Subcutaneous adipose tissue (tissue), 4 donors: ENCODE data around the gene AURKAIP1. TPM values are rescaled to one million over a fixed set of nuclear protein-coding genes. Genes with fewer than 3 reads are reported as not detected.

Experiments
- total RNA-seq, 4 donors: library from RNA; depleted of rRNA; stranded (reverse); fragments of >200 nt; gene quantifications; one replicate each; pipeline ENCODE4 v1.1.0, GENCODE V29; 2016
- TF ChIP-seq, protein P1 (sequence below): fragments of 450-650 bp; IDR thresholded peaks from one replicate; pipeline ENCODE4 v1.5.1; 2016; ENCODE audit warnings: low read depth, mild to moderate bottlenecking, control low read depth, antibody characterized with exemption, moderate library complexity

The AURKAIP1 gene
- total RNA-seq, 4 donors from 2014 or later, result 53.6 to 153 (median 83.5) TPM

DNA sequence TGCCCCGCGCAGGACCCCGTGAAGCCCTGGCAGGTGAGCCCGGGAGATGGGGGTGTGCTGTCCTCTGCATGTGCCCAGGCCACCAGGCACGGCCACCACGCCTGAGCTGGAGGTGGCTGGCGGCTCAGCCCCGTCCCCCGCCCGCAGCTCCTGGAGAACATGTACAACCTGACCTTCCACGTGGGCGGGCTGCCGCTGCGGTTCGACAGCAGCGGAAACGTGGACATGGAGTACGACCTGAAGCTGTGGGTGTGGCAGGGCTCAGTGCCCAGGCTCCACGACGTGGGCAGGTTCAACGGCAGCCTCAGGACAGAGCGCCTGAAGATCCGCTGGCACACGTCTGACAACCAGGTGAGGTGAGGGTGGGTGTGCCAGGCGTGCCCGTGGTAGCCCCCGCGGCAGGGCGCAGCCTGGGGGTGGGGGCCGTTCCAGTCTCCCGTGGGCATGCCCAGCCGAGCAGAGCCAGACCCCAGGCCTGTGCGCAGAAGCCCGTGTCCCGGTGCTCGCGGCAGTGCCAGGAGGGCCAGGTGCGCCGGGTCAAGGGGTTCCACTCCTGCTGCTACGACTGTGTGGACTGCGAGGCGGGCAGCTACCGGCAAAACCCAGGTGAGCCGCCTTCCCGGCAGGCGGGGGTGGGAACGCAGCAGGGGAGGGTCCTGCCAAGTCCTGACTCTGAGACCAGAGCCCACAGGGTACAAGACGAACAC is 42.1 kb downstream of the AURKAIP1 start:
- TF ChIP-seq, protein P1, sequence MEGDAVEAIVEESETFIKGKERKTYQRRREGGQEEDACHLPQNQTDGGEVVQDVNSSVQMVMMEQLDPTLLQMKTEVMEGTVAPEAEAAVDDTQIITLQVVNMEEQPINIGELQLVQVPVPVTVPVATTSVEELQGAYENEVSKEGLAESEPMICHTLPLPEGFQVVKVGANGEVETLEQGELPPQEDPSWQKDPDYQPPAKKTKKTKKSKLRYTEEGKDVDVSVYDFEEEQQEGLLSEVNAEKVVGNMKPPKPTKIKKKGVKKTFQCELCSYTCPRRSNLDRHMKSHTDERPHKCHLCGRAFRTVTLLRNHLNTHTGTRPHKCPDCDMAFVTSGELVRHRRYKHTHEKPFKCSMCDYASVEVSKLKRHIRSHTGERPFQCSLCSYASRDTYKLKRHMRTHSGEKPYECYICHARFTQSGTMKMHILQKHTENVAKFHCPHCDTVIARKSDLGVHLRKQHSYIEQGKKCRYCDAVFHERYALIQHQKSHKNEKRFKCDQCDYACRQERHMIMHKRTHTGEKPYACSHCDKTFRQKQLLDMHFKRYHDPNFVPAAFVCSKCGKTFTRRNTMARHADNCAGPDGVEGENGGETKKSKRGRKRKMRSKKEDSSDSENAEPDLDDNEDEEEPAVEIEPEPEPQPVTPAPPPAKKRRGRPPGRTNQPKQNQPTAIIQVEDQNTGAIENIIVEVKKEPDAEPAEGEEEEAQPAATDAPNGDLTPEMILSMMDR, result no peak

DNA sequence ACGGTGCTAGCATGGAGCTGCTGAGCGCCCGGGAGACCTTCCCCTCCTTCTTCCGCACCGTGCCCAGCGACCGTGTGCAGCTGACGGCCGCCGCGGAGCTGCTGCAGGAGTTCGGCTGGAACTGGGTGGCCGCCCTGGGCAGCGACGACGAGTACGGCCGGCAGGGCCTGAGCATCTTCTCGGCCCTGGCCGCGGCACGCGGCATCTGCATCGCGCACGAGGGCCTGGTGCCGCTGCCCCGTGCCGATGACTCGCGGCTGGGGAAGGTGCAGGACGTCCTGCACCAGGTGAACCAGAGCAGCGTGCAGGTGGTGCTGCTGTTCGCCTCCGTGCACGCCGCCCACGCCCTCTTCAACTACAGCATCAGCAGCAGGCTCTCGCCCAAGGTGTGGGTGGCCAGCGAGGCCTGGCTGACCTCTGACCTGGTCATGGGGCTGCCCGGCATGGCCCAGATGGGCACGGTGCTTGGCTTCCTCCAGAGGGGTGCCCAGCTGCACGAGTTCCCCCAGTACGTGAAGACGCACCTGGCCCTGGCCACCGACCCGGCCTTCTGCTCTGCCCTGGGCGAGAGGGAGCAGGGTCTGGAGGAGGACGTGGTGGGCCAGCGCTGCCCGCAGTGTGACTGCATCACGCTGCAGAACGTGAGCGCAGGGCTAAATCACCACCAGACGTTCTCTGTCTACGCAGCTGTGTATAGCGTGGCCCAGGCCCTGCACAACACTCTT is 42.8 kb downstream of the AURKAIP1 start:
- TF ChIP-seq, protein P1, result no peak

DNA sequence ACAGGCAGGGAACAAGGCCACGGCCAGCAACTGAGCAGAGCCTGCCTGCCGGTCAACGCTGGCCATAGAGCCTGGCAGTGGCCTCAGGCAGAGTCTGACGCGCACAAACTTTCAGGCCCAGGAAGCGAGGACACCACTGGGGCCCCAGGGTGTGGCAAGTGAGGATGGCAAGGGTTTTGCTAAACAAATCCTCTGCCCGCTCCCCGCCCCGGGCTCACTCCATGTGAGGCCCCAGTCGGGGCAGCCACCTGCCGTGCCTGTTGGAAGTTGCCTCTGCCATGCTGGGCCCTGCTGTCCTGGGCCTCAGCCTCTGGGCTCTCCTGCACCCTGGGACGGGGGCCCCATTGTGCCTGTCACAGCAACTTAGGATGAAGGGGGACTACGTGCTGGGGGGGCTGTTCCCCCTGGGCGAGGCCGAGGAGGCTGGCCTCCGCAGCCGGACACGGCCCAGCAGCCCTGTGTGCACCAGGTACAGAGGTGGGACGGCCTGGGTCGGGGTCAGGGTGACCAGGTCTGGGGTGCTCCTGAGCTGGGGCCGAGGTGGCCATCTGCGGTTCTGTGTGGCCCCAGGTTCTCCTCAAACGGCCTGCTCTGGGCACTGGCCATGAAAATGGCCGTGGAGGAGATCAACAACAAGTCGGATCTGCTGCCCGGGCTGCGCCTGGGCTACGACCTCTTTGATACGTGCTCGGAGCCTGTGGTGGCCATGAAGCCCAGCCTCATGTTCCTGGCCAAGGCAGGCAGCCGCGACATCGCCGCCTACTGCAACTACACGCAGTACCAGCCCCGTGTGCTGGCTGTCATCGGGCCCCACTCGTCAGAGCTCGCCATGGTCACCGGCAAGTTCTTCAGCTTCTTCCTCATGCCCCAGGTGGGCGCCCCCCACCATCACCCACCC is 43.7 kb downstream of the AURKAIP1 start, which contains the start of gene TAS1R3:
Gene TAS1R3, plus strand, starts transcription at position 213 of the 898 bp plus-strand sequence. Its CDS starts 66 bp downstream, at position 279.
- TF ChIP-seq, protein P1, result no peak

DNA sequence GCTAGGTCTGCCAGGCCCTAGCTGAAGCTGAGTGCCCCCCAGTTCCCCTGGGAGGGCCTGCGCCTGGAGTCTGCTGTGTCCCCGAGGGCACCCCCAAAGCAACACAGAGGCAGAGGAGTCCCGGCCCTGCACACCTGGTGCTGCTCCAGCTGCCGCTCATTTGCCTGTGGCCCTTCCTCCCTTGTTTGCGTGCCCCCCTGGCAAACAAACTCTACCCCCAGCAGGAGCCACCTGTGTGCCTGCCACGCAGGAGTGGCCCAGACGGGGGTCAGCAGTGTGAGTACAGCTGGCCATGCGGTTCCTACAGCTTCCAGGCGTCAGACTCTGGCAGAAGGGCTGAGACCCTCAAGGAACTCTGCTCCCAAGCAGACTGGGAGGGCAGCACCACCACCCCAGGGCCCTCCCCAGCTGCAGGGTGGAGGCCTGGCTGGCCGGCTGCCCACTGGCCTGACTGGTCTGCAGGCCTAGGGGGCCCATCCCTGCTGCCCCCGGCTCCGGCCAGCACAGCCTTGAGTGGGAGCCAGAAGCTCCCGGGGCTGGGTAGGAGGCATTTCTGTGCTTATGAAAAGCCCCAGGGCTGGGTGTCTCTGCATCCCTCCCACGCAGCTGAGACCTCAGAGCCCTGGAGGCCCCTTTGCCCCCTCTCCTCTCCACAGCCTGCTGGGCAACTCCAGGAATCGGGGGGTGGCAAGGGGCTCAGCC is 44.5 kb downstream of the AURKAIP1 start:
- TF ChIP-seq, protein P1, result no peak

DNA sequence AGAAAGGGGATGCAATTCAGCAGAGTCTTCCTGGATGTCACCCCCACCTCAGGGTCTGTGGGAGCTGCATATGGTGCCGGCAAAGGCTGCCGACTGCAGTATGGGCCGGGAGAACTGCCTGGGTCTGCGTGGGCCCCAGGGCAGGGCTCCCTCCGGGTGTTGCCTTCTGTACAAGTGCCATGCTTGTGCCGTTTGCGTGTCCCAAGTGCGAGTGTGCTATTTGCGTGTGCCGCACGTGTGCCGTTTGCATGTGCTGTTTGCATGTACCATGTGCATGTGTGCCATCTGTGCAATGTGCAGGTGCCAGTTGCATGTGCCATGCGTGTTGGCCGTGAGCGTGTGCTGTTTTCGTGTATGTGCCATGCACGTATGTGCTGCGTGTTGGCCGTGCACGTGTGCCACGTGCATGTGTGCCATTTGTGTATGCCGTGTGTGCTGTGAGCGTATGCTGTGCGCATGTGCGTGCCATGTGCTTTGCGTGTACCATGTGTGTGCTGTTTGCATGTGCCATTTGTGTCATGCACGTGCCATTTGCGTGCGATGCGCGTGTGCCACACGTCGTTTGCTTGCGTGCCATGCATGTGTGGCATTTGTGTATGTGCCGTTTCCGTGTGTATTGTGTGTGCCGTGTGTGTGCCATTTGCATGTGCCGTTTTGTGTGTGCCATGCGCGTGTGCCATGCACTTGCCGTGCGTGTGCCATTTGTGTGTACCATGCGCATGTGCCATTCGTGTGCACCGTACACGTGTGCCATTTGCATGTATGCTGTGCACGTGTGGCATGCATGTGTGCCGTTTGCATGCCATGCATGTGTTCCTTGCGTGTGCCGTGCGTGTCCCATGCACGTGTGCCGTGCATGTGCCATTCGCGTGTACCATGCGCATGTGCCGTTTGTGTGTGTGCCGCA is 45.5 kb downstream of the AURKAIP1 start:
- TF ChIP-seq, protein P1, result no peak

DNA sequence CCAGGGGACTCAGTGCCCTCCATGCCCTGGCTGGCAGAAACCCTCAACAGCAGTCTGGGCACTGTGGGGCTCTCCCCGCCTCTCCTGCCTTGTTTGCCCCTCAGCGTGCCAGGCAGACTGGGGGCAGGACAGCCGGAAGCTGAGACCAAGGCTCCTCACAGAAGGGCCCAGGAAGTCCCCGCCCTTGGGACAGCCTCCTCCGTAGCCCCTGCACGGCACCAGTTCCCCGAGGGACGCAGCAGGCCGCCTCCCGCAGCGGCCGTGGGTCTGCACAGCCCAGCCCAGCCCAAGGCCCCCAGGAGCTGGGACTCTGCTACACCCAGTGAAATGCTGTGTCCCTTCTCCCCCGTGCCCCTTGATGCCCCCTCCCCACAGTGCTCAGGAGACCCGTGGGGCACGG is 46.8 kb downstream of the AURKAIP1 start:
- TF ChIP-seq, protein P1, result no peak
